OCI-LY7 (cell line): Measurements from ENCODE around the gene WDR83.

Experiments used
- EZH2phosphoT487 ChIP-seq: fragments of 200-600 bp; sonication (generic); IDR thresholded peaks from 2 replicates; pipeline ENCODE4 v1.6.1; 2018; ENCODE audit warnings: low read depth, borderline replicate concordance, mild to moderate bottlenecking, mixed run types, antibody characterized with exemption, low read length, moderate library complexity, mixed read lengths
- TF ChIP-seq, protein P1 (sequence below): fragments of 200-600 bp; sonication (generic); conservative IDR thresholded peaks from 2 replicates; pipeline ENCODE4 v1.5.1; 2014; ENCODE audit warnings: mild to moderate bottlenecking, antibody characterized with exemption, low read length, moderate library complexity, mixed read lengths

DNA sequence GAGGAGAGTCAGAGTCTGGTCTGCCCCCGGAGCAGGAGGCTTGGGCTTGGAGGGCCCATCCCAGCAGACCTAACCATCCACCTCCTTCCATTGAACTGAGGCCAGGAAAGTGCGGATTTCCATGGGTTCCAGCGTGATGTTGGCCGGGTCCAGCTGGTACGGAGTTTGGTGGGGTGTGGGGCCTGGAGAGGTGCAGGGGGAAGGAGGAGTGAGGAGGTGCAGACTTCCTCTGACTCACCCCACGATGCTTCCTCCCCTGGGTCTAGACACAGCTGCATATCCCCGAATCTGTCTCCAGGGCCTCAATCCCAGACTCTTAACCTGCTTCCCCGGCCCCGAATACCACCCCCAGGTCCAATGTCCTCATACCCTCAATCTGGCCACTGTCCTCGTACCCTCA, 20.1 kb upstream of the WDR83 start:
- TF ChIP-seq, protein P1, sequence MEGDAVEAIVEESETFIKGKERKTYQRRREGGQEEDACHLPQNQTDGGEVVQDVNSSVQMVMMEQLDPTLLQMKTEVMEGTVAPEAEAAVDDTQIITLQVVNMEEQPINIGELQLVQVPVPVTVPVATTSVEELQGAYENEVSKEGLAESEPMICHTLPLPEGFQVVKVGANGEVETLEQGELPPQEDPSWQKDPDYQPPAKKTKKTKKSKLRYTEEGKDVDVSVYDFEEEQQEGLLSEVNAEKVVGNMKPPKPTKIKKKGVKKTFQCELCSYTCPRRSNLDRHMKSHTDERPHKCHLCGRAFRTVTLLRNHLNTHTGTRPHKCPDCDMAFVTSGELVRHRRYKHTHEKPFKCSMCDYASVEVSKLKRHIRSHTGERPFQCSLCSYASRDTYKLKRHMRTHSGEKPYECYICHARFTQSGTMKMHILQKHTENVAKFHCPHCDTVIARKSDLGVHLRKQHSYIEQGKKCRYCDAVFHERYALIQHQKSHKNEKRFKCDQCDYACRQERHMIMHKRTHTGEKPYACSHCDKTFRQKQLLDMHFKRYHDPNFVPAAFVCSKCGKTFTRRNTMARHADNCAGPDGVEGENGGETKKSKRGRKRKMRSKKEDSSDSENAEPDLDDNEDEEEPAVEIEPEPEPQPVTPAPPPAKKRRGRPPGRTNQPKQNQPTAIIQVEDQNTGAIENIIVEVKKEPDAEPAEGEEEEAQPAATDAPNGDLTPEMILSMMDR, result no peak
- TF ChIP-seq EZH2phosphoT487, result no peak
